NB4 (cell line): Measurements from ENCODE around the gene MTOR.

Experiments
- CTCF ChIP-seq: IDR thresholded peaks from one replicate; pipeline ENCODE4 v1.5.1; 2012; ENCODE audit warnings: low read depth, low read length
- POLR2A ChIP-seq: IDR thresholded peaks from 2 replicates; pipeline ENCODE4 v1.6.1; 2011; ENCODE audit warnings: mild to moderate bottlenecking; ENCODE audit not compliant: insufficient read length; ENCODE audit errors: extremely low read depth

GRCh38 chr1:11125931-11126330, 136.4 kb downstream of the MTOR start:
- no peak for TF ChIP-seq POLR2A
- no peak for TF ChIP-seq CTCF
